ENCODE results near the gene SMARCD1.

DNA sequence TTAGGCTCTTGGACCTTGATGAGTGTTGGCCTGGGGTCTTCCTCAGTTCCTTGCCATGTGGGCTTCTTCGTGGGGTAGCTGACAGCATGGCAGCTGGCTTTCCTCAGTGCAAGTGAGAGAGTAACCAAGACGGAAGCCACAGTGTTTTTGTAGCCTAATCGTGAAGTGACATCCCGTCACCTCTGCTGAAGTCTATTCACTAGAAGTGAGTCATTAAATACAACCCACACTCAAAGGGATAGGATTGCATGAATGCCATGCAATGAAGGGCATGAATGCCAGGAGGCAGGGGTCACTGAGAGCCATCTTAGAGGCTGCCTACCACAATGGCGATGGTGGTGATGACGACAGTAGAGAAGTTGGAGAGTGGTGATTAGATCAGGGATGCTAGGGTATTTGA lies 41.3 kb upstream of the SMARCD1 start:
- TF ChIP-seq POLR2A (IDR thresholded peaks at IDR 0.05) = no peak
- TF ChIP-seq, protein P1, sequence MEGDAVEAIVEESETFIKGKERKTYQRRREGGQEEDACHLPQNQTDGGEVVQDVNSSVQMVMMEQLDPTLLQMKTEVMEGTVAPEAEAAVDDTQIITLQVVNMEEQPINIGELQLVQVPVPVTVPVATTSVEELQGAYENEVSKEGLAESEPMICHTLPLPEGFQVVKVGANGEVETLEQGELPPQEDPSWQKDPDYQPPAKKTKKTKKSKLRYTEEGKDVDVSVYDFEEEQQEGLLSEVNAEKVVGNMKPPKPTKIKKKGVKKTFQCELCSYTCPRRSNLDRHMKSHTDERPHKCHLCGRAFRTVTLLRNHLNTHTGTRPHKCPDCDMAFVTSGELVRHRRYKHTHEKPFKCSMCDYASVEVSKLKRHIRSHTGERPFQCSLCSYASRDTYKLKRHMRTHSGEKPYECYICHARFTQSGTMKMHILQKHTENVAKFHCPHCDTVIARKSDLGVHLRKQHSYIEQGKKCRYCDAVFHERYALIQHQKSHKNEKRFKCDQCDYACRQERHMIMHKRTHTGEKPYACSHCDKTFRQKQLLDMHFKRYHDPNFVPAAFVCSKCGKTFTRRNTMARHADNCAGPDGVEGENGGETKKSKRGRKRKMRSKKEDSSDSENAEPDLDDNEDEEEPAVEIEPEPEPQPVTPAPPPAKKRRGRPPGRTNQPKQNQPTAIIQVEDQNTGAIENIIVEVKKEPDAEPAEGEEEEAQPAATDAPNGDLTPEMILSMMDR (IDR thresholded peaks at IDR 0.05) = no peak

All from lower leg skin (tissue), 3 donors.